Endodermal cell (in vitro differentiated cells): ENCODE measurements around the gene KLF2. TPM values are rescaled to one million over a fixed set of nuclear protein-coding genes. Genes with fewer than 3 reads are reported as not detected.

ENCODE experiments used
- DNase-seq: peaks from one replicate; pipeline ENCODE4 v3.0.0-alpha.2; 2017
- H3K27ac ChIP-seq: 2 replicates; pipeline ENCODE4 v1.5.1; 2013; ENCODE audit warnings: mild to moderate bottlenecking, low read depth, low read length, moderate library complexity
- H3K27me3 ChIP-seq: 2 replicates; pipeline ENCODE4 v1.6.1; 2013; ENCODE audit warnings: mild to moderate bottlenecking, low read length, moderate library complexity; ENCODE audit not compliant: insufficient read depth, control insufficient read depth, poor library complexity, severe bottlenecking
- H3K36me3 ChIP-seq: 2 replicates; pipeline ENCODE4 v1.7.0; 2013; ENCODE audit warnings: mild to moderate bottlenecking, low read length, moderate library complexity; ENCODE audit not compliant: control insufficient read depth, insufficient read depth
- H3K4me1 ChIP-seq: one replicate; pipeline ENCODE4 v1.7.0; 2013; ENCODE audit warnings: low read length; ENCODE audit not compliant: control insufficient read depth, insufficient read depth
- H3K4me3 ChIP-seq: 2 replicates; pipeline ENCODE4 v1.5.1; 2013; ENCODE audit warnings: mild to moderate bottlenecking, low read length, moderate library complexity
- H3K9ac ChIP-seq: 2 replicates; pipeline ENCODE4 v1.6.1; 2013; ENCODE audit warnings: mild to moderate bottlenecking, low read length, moderate library complexity; ENCODE audit not compliant: poor library complexity, severe bottlenecking; ENCODE audit errors: extremely low read depth
- H3K9me3 ChIP-seq: 2 replicates; pipeline ENCODE4 v1.6.1; 2013; ENCODE audit warnings: mild to moderate bottlenecking, low read length, moderate library complexity; ENCODE audit not compliant: control insufficient read depth
- H3K27ac Mint-ChIP-seq: 2 replicates; pipeline ENCODE4 v1.8.0; 2020; ENCODE audit warnings: mixed read lengths
- H3K27me3 Mint-ChIP-seq: 2 replicates; pipeline ENCODE4 v1.8.0; 2021; ENCODE audit warnings: mild to moderate bottlenecking, mixed read lengths; ENCODE audit not compliant: insufficient read depth
- H3K36me3 Mint-ChIP-seq: 2 replicates; pipeline ENCODE4 v1.8.0; 2020; ENCODE audit warnings: low read depth, mixed read lengths
- H3K4me1 Mint-ChIP-seq: 2 replicates; pipeline ENCODE4 v1.8.0; 2020; ENCODE audit warnings: mixed read lengths
- H3K4me3 Mint-ChIP-seq: 2 replicates; pipeline ENCODE4 v1.8.0; 2020; ENCODE audit warnings: mild to moderate bottlenecking, moderate library complexity, mixed read lengths
- H3K9me3 Mint-ChIP-seq: 2 replicates; pipeline ENCODE4 v1.8.0; 2020; ENCODE audit warnings: mild to moderate bottlenecking, mixed read lengths
- CTCF ChIP-seq: fragments of 200-600 bp; sonication (generic); conservative IDR thresholded peaks from 2 replicates; pipeline ENCODE4 v1.5.0; 2021; ENCODE audit warnings: antibody characterized with exemption, mild to moderate bottlenecking
- WGBS, 2 experiments: methylation state at CpG; one replicate each; pipeline versions ENCODE4 v1.1.5 to v1.1.7; 2013; ENCODE audit warnings: missing lambda C conversion rate in 2 of 2, mixed read lengths in 1 of 2; ENCODE audit not compliant: insufficient coverage in 1 of 2, insufficient read length in 1 of 2; 5-methylcytosine and 5-hydroxymethylcytosine counted together
- total RNA-seq, 2 donors: library from RNA; stranded (reverse); fragmentation: NEBNext Ultra II Directional in 1 of 2; extraction: Animal tissue kit (Norgen Biotek cat#: 25700) in 1 of 2; gene quantifications; 2 replicates in 1 of 2; 3 replicates in 1 of 2; pipeline ENCODE4 v1.2.1, GENCODE V29; 2021

Gene KLF2
- total RNA-seq, 2 donors from 2014 or later, result 0.22 to 1.4 TPM

DNA sequence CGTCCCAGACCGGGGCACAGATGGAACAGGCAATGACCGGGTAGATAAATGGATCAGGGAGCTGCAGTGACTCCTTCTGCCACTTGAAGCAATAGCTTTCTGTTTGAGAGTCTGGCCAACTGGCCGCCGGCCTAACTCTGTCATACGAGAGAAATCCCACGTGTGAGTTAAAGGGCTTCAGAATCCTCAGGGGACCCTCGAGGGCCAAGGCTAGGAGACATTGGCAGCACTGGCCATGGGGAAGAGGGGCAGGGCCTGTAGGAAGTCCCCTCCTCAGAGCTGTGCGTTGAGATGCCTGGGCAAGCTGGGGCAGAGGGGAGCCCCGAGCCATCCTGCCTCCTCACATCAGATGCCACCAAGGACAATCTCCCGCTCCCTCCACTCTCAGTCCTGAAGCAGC is 51.6 kb downstream of the KLF2 start:
- H3K27ac Mint-ChIP-seq, result no peak overlapping the region
- 88 to 91% methylated on average over 8 to 11 of the region's 11 CpGs for WGBS, 2 experiments

GRCh38 chr19:16376649-16377048 is 52.0 kb downstream of the KLF2 start:
- Histone ChIP-seq H3K27me3 (no peaks in the 10 kb centered on the region), H3K36me3 (peaks cover 34% of the 10 kb centered on the region), H3K9me3 (no peaks in the 10 kb centered on the region), H3K27ac (no peak overlapping the region), H3K4me3 (no peak overlapping the region), H3K9ac (no peak overlapping the region), H3K4me1 (no peaks in the 10 kb centered on the region)
- no peaks in the 10 kb centered on the region for H3K9me3 Mint-ChIP-seq
- no peak overlapping the region for H3K27ac Mint-ChIP-seq
- DNase-seq, result peak; percentile 85
- 89 to 96% methylated on average over 11 to 18 of the region's 18 CpGs for WGBS, 2 experiments
- TF ChIP-seq CTCF, result peak; percentile 79
- H3K27me3 Mint-ChIP-seq, result no peaks in the 10 kb centered on the region
- peaks cover 40% of the 10 kb centered on the region for H3K36me3 Mint-ChIP-seq
- H3K4me1 Mint-ChIP-seq, result peaks cover 3% of the 10 kb centered on the region
- H3K4me3 Mint-ChIP-seq, result no peak overlapping the region

More for the DNA sequence above, 51.6 kb downstream of the KLF2 start:
- H3K4me1 ChIP-seq, result no peaks in the 10 kb centered on the region
- Mint-ChIP-seq H3K4me1 (peaks cover 5% of the 10 kb centered on the region), H3K4me3 (no peak overlapping the region), H3K27me3 (no peaks in the 10 kb centered on the region), H3K36me3 (peaks cover 42% of the 10 kb centered on the region), H3K9me3 (no peaks in the 10 kb centered on the region)
- no peak overlapping the region for H3K27ac ChIP-seq
- DNase-seq, result no peak
- H3K36me3 ChIP-seq, result peaks cover 33% of the 10 kb centered on the region
- no peaks in the 10 kb centered on the region for H3K27me3 ChIP-seq
- no peaks in the 10 kb centered on the region for H3K9me3 ChIP-seq
- no peak for TF ChIP-seq CTCF
- no peak overlapping the region for H3K4me3 ChIP-seq
- H3K9ac ChIP-seq, result no peak overlapping the region

- H3K4me3 ChIP-seq, result no peak overlapping the region
- no peak overlapping the region for H3K27ac ChIP-seq
- Mint-ChIP-seq H3K27me3 (no peaks in the 10 kb centered on the region), H3K4me3 (no peak overlapping the region), H3K36me3 (peaks cover 40% of the 10 kb centered on the region), H3K4me1 (no peaks in the 10 kb centered on the region), H3K9me3 (no peaks in the 10 kb centered on the region), H3K27ac (no peak overlapping the region)
- H3K36me3 ChIP-seq, result peaks cover 40% of the 10 kb centered on the region
- no peak for TF ChIP-seq CTCF
- no peaks in the 10 kb centered on the region for H3K27me3 ChIP-seq
- no peak overlapping the region for H3K9ac ChIP-seq
- H3K4me1 ChIP-seq, result no peaks in the 10 kb centered on the region
- 95 to 99% methylated on average over 6 to 9 of the region's 9 CpGs for WGBS, 2 experiments
- no peak for DNase-seq
- no peaks in the 10 kb centered on the region for H3K9me3 ChIP-seq
Observed at GRCh38 chr19:16377521-16377920, 52.9 kb downstream of the KLF2 start.

Other genes with a start within 250 kb of the KLF2 start
- 100 to 1,000 TPM; 387 to 437 TPM for gene TPM4, start 248.3 kb upstream of the KLF2 start, total RNA-seq
- 10 to 100 TPM; 67.7 to 86.0 TPM for gene RAB8A, start 212.9 kb upstream of the KLF2 start, total RNA-seq
- under 1 TPM; 0.66 to 0.68 TPM for gene HSH2D, start 181.1 kb upstream of the KLF2 start, total RNA-seq
- not detected for gene CIB3, start 151.3 kb upstream of the KLF2 start, total RNA-seq
- gene FAM32A, start 139.4 kb upstream of the KLF2 start, total RNA-seq, result 10 to 100 TPM; 71.8 to 80.1 TPM
- gene AP1M1, start 126.9 kb upstream of the KLF2 start, total RNA-seq, result 10 to 100 TPM; 35.0 to 51.6 TPM
- gene EPS15L1, start 147.1 kb downstream of the KLF2 start, total RNA-seq, result 10 to 100 TPM; 35.1 to 43.8 TPM
- under 1 TPM in 1 of 2 donors, not detected in 1; 0.27 TPM for gene CALR3, start 171.3 kb downstream of the KLF2 start, total RNA-seq
- 1 to 10 TPM; 7.9 TPM for gene C19orf44, start 171.6 kb downstream of the KLF2 start, total RNA-seq
- gene CHERP, start 217.6 kb downstream of the KLF2 start, total RNA-seq, result 10 to 100 TPM; 69.5 to 71.5 TPM
- 10 to 100 TPM; 26.6 to 30.6 TPM for gene SLC35E1, start 247.6 kb downstream of the KLF2 start, total RNA-seq